CD14-positive monocyte (primary cell): ENCODE results near the gene NPSR1. TPM values are rescaled to one million over a fixed set of nuclear protein-coding genes. Genes with fewer than 3 reads are reported as not detected.

ENCODE experiments used
- DNase-seq, 3 donors: peaks; one replicate each; pipeline ENCODE4 v3.0.0-alpha.2; 2011 to 2022
- H2AFZ ChIP-seq: 2 replicates; pipeline ENCODE4 v1.6.0; 2012; ENCODE audit warnings: mild to moderate bottlenecking, low read depth, low read length, inconsistent platforms; ENCODE audit not compliant: insufficient read depth, poor library complexity, severe bottlenecking
- H3K27ac ChIP-seq, 2 donors: 1 replicate in 1 of 2; 2 replicates in 1 of 2; pipeline ENCODE4 v1.5.1; 2012 to 2013; ENCODE audit warnings: low read length in 2 of 2, control low read depth in 1 of 2, inconsistent platforms in 1 of 2, low read depth in 1 of 2, mild to moderate bottlenecking in 1 of 2
- H3K27me3 ChIP-seq, 2 donors: one replicate each; pipeline versions ENCODE4 v1.6.0 to v1.6.1; 2011 to 2013; ENCODE audit warnings: low read length in 2 of 2; ENCODE audit not compliant: control insufficient read depth in 2 of 2, insufficient read depth in 2 of 2
- H3K36me3 ChIP-seq, 2 donors: replicated peaks in 1 of 2; 1 replicate in 1 of 2; 2 replicates in 1 of 2; pipeline versions ENCODE4 v1.5.1 to v1.6.1; 2012 to 2013; ENCODE audit warnings: low read length in 2 of 2, control low read depth in 1 of 2, inconsistent platforms in 1 of 2, mild to moderate bottlenecking in 1 of 2; ENCODE audit not compliant: insufficient read depth in 2 of 2, control insufficient read depth in 1 of 2
- H3K4me1 ChIP-seq, 2 donors: 1 replicate in 1 of 2; 2 replicates in 1 of 2; pipeline versions ENCODE4 v1.5.1 to v1.6.1; 2012 to 2013; ENCODE audit warnings: low read length in 2 of 2, control low read depth in 1 of 2, inconsistent platforms in 1 of 2, mild to moderate bottlenecking in 1 of 2, moderate library complexity in 1 of 2; ENCODE audit not compliant: insufficient read depth in 2 of 2, control insufficient read depth in 1 of 2
- H3K4me2 ChIP-seq: replicated peaks from 2 replicates; pipeline ENCODE3; 2012; ENCODE audit warnings: low read length, moderate library complexity, mild to moderate bottlenecking; ENCODE audit not compliant: poor library complexity, severe bottlenecking; ENCODE audit errors: extremely low read depth
- H3K4me3 ChIP-seq, 3 experiments: fragments of 200-600 bp in 1 of 3; sonication (generic) in 1 of 3; replicated peaks in 1 of 3; 1 replicate in 2 of 3; 2 replicates in 1 of 3; pipeline ENCODE4 v1.5.1; 2011 to 2013; ENCODE audit warnings: low read length in 3 of 3, mild to moderate bottlenecking in 3 of 3, control low read depth in 2 of 3, low read depth in 2 of 3, inconsistent platforms in 1 of 3, moderate library complexity in 1 of 3
- H3K79me2 ChIP-seq: 2 replicates; pipeline ENCODE4 v1.6.0; 2012; ENCODE audit warnings: mild to moderate bottlenecking, control low read depth, inconsistent platforms, low read length, moderate library complexity; ENCODE audit not compliant: insufficient read depth
- H3K9ac ChIP-seq: 2 replicates; pipeline ENCODE4 v1.6.0; 2017; ENCODE audit warnings: low read length, mild to moderate bottlenecking; ENCODE audit not compliant: insufficient read depth, poor library complexity, severe bottlenecking
- H3K9me3 ChIP-seq, 2 donors: replicated peaks in 1 of 2; 1 replicate in 1 of 2; 2 replicates in 1 of 2; pipeline versions ENCODE4 v1.5.1 to v1.6.1; 2012 to 2013; ENCODE audit warnings: low read length in 2 of 2, control low read depth in 1 of 2; ENCODE audit not compliant: control insufficient read depth in 1 of 2, insufficient read depth in 1 of 2
- H4K20me1 ChIP-seq: 2 replicates; pipeline ENCODE4 v1.6.0; 2012; ENCODE audit warnings: mild to moderate bottlenecking, low read length, control low read depth, moderate library complexity; ENCODE audit not compliant: insufficient read depth
- H3K27ac Mint-ChIP-seq, 7 donors: one replicate each; pipeline ENCODE4 v1.8.0; 2020; ENCODE audit warnings: mild to moderate bottlenecking in 7 of 7, mixed read lengths in 7 of 7, moderate library complexity in 6 of 7, inconsistent platforms in 2 of 7
- H3K27me3 Mint-ChIP-seq, 3 donors: one replicate each; pipeline ENCODE4 v1.8.0; 2021 to 2022; ENCODE audit warnings: low read depth in 3 of 3, mild to moderate bottlenecking in 3 of 3, mixed read lengths in 3 of 3, moderate library complexity in 3 of 3, inconsistent platforms in 1 of 3
- H3K36me3 Mint-ChIP-seq, 2 donors: one replicate each; pipeline ENCODE4 v1.8.0; 2020; ENCODE audit warnings: mixed read lengths in 2 of 2, inconsistent platforms in 1 of 2, mild to moderate bottlenecking in 1 of 2
- H3K4me1 Mint-ChIP-seq: one replicate; pipeline ENCODE4 v1.8.0; 2020; ENCODE audit warnings: mild to moderate bottlenecking, mixed read lengths
- H3K4me3 Mint-ChIP-seq, 2 donors: one replicate each; pipeline ENCODE4 v1.8.0; 2020; ENCODE audit warnings: mild to moderate bottlenecking in 2 of 2, mixed read lengths in 2 of 2, moderate library complexity in 1 of 2
- H3K9me3 Mint-ChIP-seq, 7 donors: one replicate each; pipeline ENCODE4 v1.8.0; 2020 to 2022; ENCODE audit warnings: mixed read lengths in 7 of 7, mild to moderate bottlenecking in 6 of 7, moderate library complexity in 6 of 7, inconsistent platforms in 2 of 7
- CTCF ChIP-seq: fragments of 200-600 bp; IDR thresholded peaks from one replicate; pipeline ENCODE4 v1.8.0; 2022; ENCODE audit warnings: antibody characterized with exemption, mild to moderate bottlenecking
- WGBS: methylation state at CpG from one replicate; pipeline ENCODE4 v1.1.5; 2013; ENCODE audit warnings: missing lambda C conversion rate; ENCODE audit not compliant: insufficient coverage; 5-methylcytosine and 5-hydroxymethylcytosine counted together
- intact Hi-C, 2 donors: fragments of 100-400 bp; cut with micrococcal nuclease; formaldehyde crosslinking; loops; one replicate each; pipeline versions ENCODE4 v1.15.0 to v1.15.1; 2023
- polyA plus RNA-seq, 3 donors: library from polyadenylated mRNA; depleted of rRNA in 1 of 3; unstranded in 2 of 3; stranded (reverse) in 1 of 3; fragments of 300-500 nt in 2 of 3; fragments of >200 nt in 1 of 3; fragmentation: Illumina TruSeq in 2 of 3; gene quantifications; 1 replicate in 2 of 3; 2 replicates in 1 of 3; pipeline ENCODE4 v1.2.3, GENCODE V29; 2012 to 2021

Gene NPSR1
- polyA plus RNA-seq, 3 donors = not detected

- Histone ChIP-seq H4K20me1 (no peaks in the 10 kb centered on the region), H3K36me3 (no peaks in the 10 kb centered on the region), H3K4me1 (no peaks in the 10 kb centered on the region), H3K4me2 (no peak overlapping the region), H3K9ac (no peak overlapping the region), H3K4me3 (no peak overlapping the region), H3K79me2 (no peaks in the 10 kb centered on the region), H3K27me3 (no peaks in the 10 kb centered on the region), H3K27ac (no peak overlapping the region), H3K9me3 (peaks cover 0 to 3% of the 10 kb centered on the region in 2 donors), H2AFZ (no peak overlapping the region)
- Mint-ChIP-seq H3K9me3 (peaks cover 0 to 12% (median 3%) of the 10 kb centered on the region in 7 donors), H3K36me3 (no peaks in the 10 kb centered on the region), H3K27ac (no peak overlapping the region), H3K27me3 (peaks cover 0 to 3% (median 0%) of the 10 kb centered on the region in 3 donors), H3K4me1 (no peaks in the 10 kb centered on the region), H3K4me3 (no peak overlapping the region)
- DNase-seq = no peak
- WGBS = 94% methylated on average over 2 of the region's 3 CpGs
- intact Hi-C loops = no loop called here
- TF ChIP-seq CTCF = no peak
Observed at GRCh38 chr7:34835901-34836600, 178.0 kb downstream of the NPSR1 start.

GRCh38 chr7:34837316-34837715, 179.3 kb downstream of the NPSR1 start:
- no peaks in the 10 kb centered on the region for H3K4me1 Mint-ChIP-seq
- DNase-seq = no peak
- peaks cover 2 to 12% (median 3%) of the 10 kb centered on the region in 7 donors for H3K9me3 Mint-ChIP-seq
- no peaks in the 10 kb centered on the region for H3K36me3 ChIP-seq
- H3K4me1 ChIP-seq = no peaks in the 10 kb centered on the region
- intact Hi-C loops = no loop called here
- H3K36me3 Mint-ChIP-seq = no peaks in the 10 kb centered on the region
- no peaks in the 10 kb centered on the region for H3K27me3 ChIP-seq
- H3K27ac Mint-ChIP-seq = no peak overlapping the region
- TF ChIP-seq CTCF = no peak
- H4K20me1 ChIP-seq = no peaks in the 10 kb centered on the region
- H3K4me2 ChIP-seq = no peak overlapping the region
- H3K9me3 ChIP-seq = peaks cover 0 to 3% of the 10 kb centered on the region in 2 donors
- H3K27ac ChIP-seq = no peak overlapping the region
- no peak overlapping the region for H3K4me3 ChIP-seq
- H3K79me2 ChIP-seq = no peaks in the 10 kb centered on the region
- WGBS = 100% methylated on average over 1 of the region's 2 CpGs
- no peak overlapping the region for H3K9ac ChIP-seq
- peaks cover 0 to 3% (median 0%) of the 10 kb centered on the region in 3 donors for H3K27me3 Mint-ChIP-seq
- H2AFZ ChIP-seq = no peak overlapping the region
- no peak overlapping the region for H3K4me3 Mint-ChIP-seq
